Measurements from ENCODE around the gene LIN9. TPM values are rescaled to one million over a fixed set of nuclear protein-coding genes. Genes with fewer than 3 reads are reported as not detected.
A peak's percentile ranks its signal among the peaks of the same experiment; 100 is the strongest.

Gene LIN9
- total RNA-seq, 1 donor, result 11.4 TPM

GRCh38 chr1:226220473-226221189 is 88.3 kb downstream of the LIN9 start:
- no peak overlapping the region for H3K4me3 ChIP-seq (ENCODE audit: low read depth, low read length)
- no peak for DNase-seq (ENCODE audit: low read depth)
- no peak for TF ChIP-seq CTCF (IDR thresholded peaks at IDR 0.05; ENCODE audit: insufficient read depth, low read length)

- H3K4me3 ChIP-seq (ENCODE audit: low read depth, low read length), result no peak overlapping the region
- TF ChIP-seq CTCF (IDR thresholded peaks at IDR 0.05; ENCODE audit: insufficient read depth, low read length), result no peak
- DNase-seq (ENCODE audit: low read depth), result peak; percentile 43
Observed at GRCh38 chr1:226217273-226217672, 91.7 kb downstream of the LIN9 start.

GRCh38 chr1:226216056-226216455 is 92.9 kb downstream of the LIN9 start:
- no peak for DNase-seq (ENCODE audit: low read depth)
- TF ChIP-seq CTCF (IDR thresholded peaks at IDR 0.05; ENCODE audit: insufficient read depth, low read length), result no peak
- no peak overlapping the region for H3K4me3 ChIP-seq (ENCODE audit: low read depth, low read length)

GRCh38 chr1:226215239-226215638 is 93.7 kb downstream of the LIN9 start:
- no peak for DNase-seq (ENCODE audit: low read depth)
- TF ChIP-seq CTCF (IDR thresholded peaks at IDR 0.05; ENCODE audit: insufficient read depth, low read length), result no peak

GRCh38 chr1:226212545-226212944 is 96.4 kb downstream of the LIN9 start:
- TF ChIP-seq CTCF (IDR thresholded peaks at IDR 0.05; ENCODE audit: insufficient read depth, low read length), result no peak

More at GRCh38 chr1:226215239-226215638, 93.7 kb downstream of the LIN9 start:
- no peak overlapping the region for H3K4me3 ChIP-seq (ENCODE audit: low read depth, low read length)

GRCh38 chr1:226211181-226211821 is 97.7 kb downstream of the LIN9 start:
- DNase-seq (ENCODE audit: low read depth), result no peak
- no peak for TF ChIP-seq CTCF (IDR thresholded peaks at IDR 0.05; ENCODE audit: insufficient read depth, low read length)

More at GRCh38 chr1:226212545-226212944, 96.4 kb downstream of the LIN9 start:
- H3K4me3 ChIP-seq (ENCODE audit: low read depth, low read length), result no peak overlapping the region
- no peak for DNase-seq (ENCODE audit: low read depth)

More at GRCh38 chr1:226211181-226211821, 97.7 kb downstream of the LIN9 start:
- H3K4me3 ChIP-seq (ENCODE audit: low read depth, low read length), result no peak overlapping the region

All from fibroblast of the aortic adventitia (primary cell).